Fibroblast of villous mesenchyme (primary cell): ENCODE measurements around the gene BMAL1. TPM values are rescaled to one million over a fixed set of nuclear protein-coding genes. Genes with fewer than 3 reads are reported as not detected.

ENCODE experiments used
- DNase-seq: peaks from one replicate; pipeline ENCODE4 v3.0.0-alpha.2; 2010; ENCODE audit warnings: low read depth
- H3K4me3 ChIP-seq: 2 replicates; pipeline ENCODE4 v1.5.1; 2011; ENCODE audit warnings: low read depth, mild to moderate bottlenecking, low read length
- CTCF ChIP-seq: IDR thresholded peaks from 2 replicates; pipeline ENCODE4 v1.5.1; 2012; ENCODE audit warnings: low read depth, mild to moderate bottlenecking, low read length; ENCODE audit not compliant: insufficient read depth
- total RNA-seq: library from RNA; depleted of rRNA; stranded (reverse); fragments of >200 nt; gene quantifications from 2 replicates; pipeline ENCODE4 v1.2.3, GENCODE V29; 2012

Gene BMAL1
- total RNA-seq, 1 donor: 10.4 TPM

- peak; percentile 37 for DNase-seq
- peak; percentile 57 for TF ChIP-seq CTCF
- no peak overlapping the region for H3K4me3 ChIP-seq
Measured at GRCh38 chr11:13354335-13354734, 76.7 kb downstream of the BMAL1 start.

- H3K4me3 ChIP-seq: no peak overlapping the region
- TF ChIP-seq CTCF: no peak
- no peak for DNase-seq
Measured at GRCh38 chr11:13355191-13355590, 77.6 kb downstream of the BMAL1 start.

GRCh38 chr11:13357232-13357631 lies 79.6 kb downstream of the BMAL1 start:
- no peak for TF ChIP-seq CTCF

DNA sequence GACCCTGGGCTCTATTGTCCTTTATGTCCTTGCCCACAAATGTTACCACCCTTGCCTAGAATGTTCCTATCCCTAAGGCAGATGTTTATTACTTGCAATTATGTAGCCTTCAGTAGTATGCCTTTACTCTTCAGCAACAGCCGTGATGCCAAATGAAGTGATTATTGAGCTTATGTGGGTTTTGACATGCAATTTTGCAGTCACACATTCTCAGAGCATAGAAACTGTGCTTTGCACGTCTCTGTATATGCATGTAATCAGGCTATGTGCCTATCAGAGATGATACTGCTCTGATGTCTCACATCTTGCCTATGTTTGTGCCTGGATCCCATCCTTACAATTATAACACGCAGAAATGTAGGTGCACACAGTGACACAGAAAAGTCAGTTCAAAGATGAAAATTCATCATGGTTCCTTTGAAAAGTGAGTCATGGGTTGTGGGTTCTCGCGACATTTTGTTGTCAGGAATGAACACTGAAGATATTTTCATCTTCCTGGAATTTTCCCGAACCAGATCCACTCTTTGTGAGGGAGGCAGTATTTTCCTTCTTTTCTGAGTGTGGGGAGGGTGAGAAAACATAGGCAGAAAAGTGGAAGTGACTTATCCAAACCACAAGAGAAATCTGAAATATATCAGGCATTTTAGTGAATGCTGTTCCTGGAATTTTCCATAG lies 81.1 kb downstream of the BMAL1 start:
- peak; percentile 28 for DNase-seq
- no peak overlapping the region for H3K4me3 ChIP-seq
- no peak for TF ChIP-seq CTCF

More at GRCh38 chr11:13357232-13357631, 79.6 kb downstream of the BMAL1 start:
- H3K4me3 ChIP-seq: no peak overlapping the region
- DNase-seq: no peak

DNA sequence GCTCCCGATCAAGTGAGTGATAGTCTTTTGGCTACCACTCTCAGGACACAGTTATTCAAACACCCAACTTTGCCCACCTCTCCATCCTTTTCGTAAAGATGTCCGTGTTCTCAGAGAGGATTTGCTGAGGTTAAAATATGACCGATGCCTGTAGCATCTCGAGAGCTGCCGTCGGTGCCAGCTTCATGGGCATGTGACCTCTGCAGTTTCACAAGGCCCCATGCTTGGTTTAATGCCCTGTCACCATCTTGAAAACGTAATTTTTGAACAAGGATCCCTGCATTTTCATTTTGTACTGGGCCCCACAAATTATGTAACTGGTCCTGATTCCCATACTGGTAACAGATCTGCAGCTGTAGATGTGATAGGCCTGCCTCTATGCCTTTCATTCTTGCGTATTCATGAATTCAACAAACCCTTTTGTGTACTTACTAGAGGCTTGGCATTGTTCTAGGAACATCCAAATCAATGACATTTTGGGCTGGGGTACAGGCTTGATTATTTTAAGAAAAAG lies 85.1 kb downstream of the BMAL1 start:
- H3K4me3 ChIP-seq: no peak overlapping the region
- no peak for TF ChIP-seq CTCF
- DNase-seq: no peak

- TF ChIP-seq CTCF: no peak
- H3K4me3 ChIP-seq: no peak overlapping the region
- DNase-seq: no peak
Measured at GRCh38 chr11:13364388-13364787, 86.8 kb downstream of the BMAL1 start.
